ENCODE results near the gene UBTF.

UBTF gene

GRCh38 chr17:44197980-44198720 is 21.3 kb downstream of the UBTF start:
- DNase-seq = peak; percentile 69

GRCh38 chr17:44197107-44197506 is 22.4 kb downstream of the UBTF start:
- no peak for DNase-seq

- DNase-seq = no peak
Measured at GRCh38 chr17:44193326-44194084, 26.0 kb downstream of the UBTF start.

GRCh38 chr17:44192750-44193149 is 26.7 kb downstream of the UBTF start:
- no peak for DNase-seq

- DNase-seq = no peak
Measured at GRCh38 chr17:44191941-44192496, 27.5 kb downstream of the UBTF start.

- no peak for DNase-seq
Measured at GRCh38 chr17:44191369-44191768, 28.1 kb downstream of the UBTF start.

- DNase-seq = no peak
Measured at GRCh38 chr17:44190481-44190880, 29.0 kb downstream of the UBTF start.

GRCh38 chr17:44188576-44189403 is 30.7 kb downstream of the UBTF start:
- no peak for DNase-seq

- no peak for DNase-seq
Measured at GRCh38 chr17:44187131-44187899, 32.2 kb downstream of the UBTF start.

GRCh38 chr17:44186307-44187130 is 33.0 kb downstream of the UBTF start, which contains the start of gene TMUB2:
TMUB2 (plus strand) TSS chr17:44186972; CDS start chr17:44187709, 737 bp downstream.
- peak; percentile 98 for DNase-seq

GRCh38 chr17:44184212-44184810 is 35.2 kb downstream of the UBTF start:
- DNase-seq = no peak

- no peak for DNase-seq
Measured at GRCh38 chr17:44183024-44183423, 36.5 kb downstream of the UBTF start.

GRCh38 chr17:44178133-44178532 is 41.3 kb downstream of the UBTF start:
- no peak for DNase-seq

GRCh38 chr17:44177640-44178039 is 41.8 kb downstream of the UBTF start:
- DNase-seq = no peak

GRCh38 chr17:44176671-44177501 is 42.6 kb downstream of the UBTF start:
- no peak for DNase-seq

GRCh38 chr17:44176257-44176656 is 43.2 kb downstream of the UBTF start:
- DNase-seq = peak; percentile 28

- no peak for DNase-seq
Measured at GRCh38 chr17:44174427-44174826, 45.0 kb downstream of the UBTF start.

GRCh38 chr17:44171931-44172455 is 47.5 kb downstream of the UBTF start:
- DNase-seq = no peak

GRCh38 chr17:44170499-44171201 is 48.8 kb downstream of the UBTF start, which contains the start of gene ASB16:
ASB16 (plus strand) TSS chr17:44170704; CDS start chr17:44170790, 86 bp downstream.
- DNase-seq = peak; percentile 37

Measured in fibroblast of skin of back (primary cell).